Liver (tissue), 9 donors: ENCODE data around the gene PSMG3. TPM values are rescaled to one million over a fixed set of nuclear protein-coding genes. Genes with fewer than 3 reads are reported as not detected.

ENCODE experiments used
- DNase-seq: peaks from one replicate; pipeline ENCODE4 v3.0.0-alpha.2; 2017; ENCODE audit warnings: low spot score
- H3K27ac ChIP-seq, 2 donors: one replicate each; pipeline ENCODE4 v1.7.0; 2013; ENCODE audit warnings: inconsistent platforms in 2 of 2, low read length in 2 of 2, control low read depth in 1 of 2, low read depth in 1 of 2, mild to moderate bottlenecking in 1 of 2
- H3K27me3 ChIP-seq, 4 donors: one replicate each; pipeline versions ENCODE4 v1.6.1 to v1.7.0; 2013; ENCODE audit warnings: low read length in 3 of 4, inconsistent platforms in 1 of 4, mild to moderate bottlenecking in 1 of 4, moderate library complexity in 1 of 4; ENCODE audit not compliant: control insufficient read depth in 4 of 4, insufficient read depth in 4 of 4
- H3K36me3 ChIP-seq, 4 donors: one replicate each; pipeline versions ENCODE4 v1.6.1 to v1.7.0; 2013; ENCODE audit warnings: low read length in 3 of 4, mild to moderate bottlenecking in 3 of 4, low read depth in 1 of 4, moderate library complexity in 1 of 4; ENCODE audit not compliant: control insufficient read depth in 4 of 4, insufficient read depth in 3 of 4
- H3K4me1 ChIP-seq, 4 donors: one replicate each; pipeline versions ENCODE4 v1.6.1 to v1.7.0; 2013; ENCODE audit warnings: low read length in 3 of 4, mild to moderate bottlenecking in 3 of 4, moderate library complexity in 1 of 4; ENCODE audit not compliant: control insufficient read depth in 4 of 4, insufficient read depth in 4 of 4
- H3K4me3 ChIP-seq, 3 donors: one replicate each; pipeline versions ENCODE4 v1.6.1 to v1.7.0; 2013; ENCODE audit warnings: low read length in 3 of 3, control low read depth in 1 of 3, low read depth in 1 of 3, mild to moderate bottlenecking in 1 of 3
- H3K9ac ChIP-seq, 2 donors: one replicate each; pipeline ENCODE4 v1.7.0; 2013; ENCODE audit warnings: low read length in 2 of 2, mild to moderate bottlenecking in 2 of 2, moderate library complexity in 2 of 2, control low read depth in 1 of 2, low read depth in 1 of 2
- H3K9me3 ChIP-seq, 4 donors: one replicate each; pipeline versions ENCODE4 v1.6.1 to v1.7.0; 2013; ENCODE audit warnings: low read length in 3 of 4; ENCODE audit not compliant: control insufficient read depth in 4 of 4
- ATF3 ChIP-seq: IDR thresholded peaks from 2 replicates; pipeline ENCODE4 v1.6.1; 2016; ENCODE audit warnings: antibody characterized with exemption
- CTCF ChIP-seq: fragments of 150-350 bp; IDR thresholded peaks from 2 replicates; pipeline ENCODE4 v1.5.1; 2017; ENCODE audit warnings: improper control_type of control experiment, low read depth, low read length; ENCODE audit not compliant: missing input control
- EGR1 ChIP-seq, 2 donors: IDR thresholded peaks; 2 replicates each; pipeline ENCODE4 v1.6.1; 2016 to 2018; ENCODE audit warnings: antibody characterized with exemption in 2 of 2, low read depth in 2 of 2
- FOXA2 ChIP-seq: IDR thresholded peaks from 2 replicates; pipeline ENCODE4 v1.6.1; 2016; ENCODE audit warnings: antibody characterized with exemption
- HNF4A ChIP-seq, 2 donors: conservative IDR thresholded peaks; 2 replicates each; pipeline ENCODE4 v1.6.1; 2016; ENCODE audit warnings: antibody characterized with exemption in 2 of 2, mild to moderate bottlenecking in 2 of 2
- HNF4G ChIP-seq: IDR thresholded peaks from 2 replicates; pipeline ENCODE4 v1.6.1; 2016; ENCODE audit warnings: antibody characterized with exemption
- JUND ChIP-seq, 2 donors: IDR thresholded peaks; 2 replicates each; pipeline ENCODE4 v1.6.1; 2016; ENCODE audit warnings: antibody characterized with exemption in 2 of 2
- MAX ChIP-seq: IDR thresholded peaks from 2 replicates; pipeline ENCODE4 v1.6.1; 2016; ENCODE audit warnings: antibody characterized with exemption
- NR2F2 ChIP-seq: IDR thresholded peaks from 2 replicates; pipeline ENCODE4 v1.6.1; 2016; ENCODE audit warnings: antibody characterized with exemption
- RAD21 ChIP-seq, 2 donors: IDR thresholded peaks; 2 replicates each; pipeline ENCODE4 v1.6.1; 2016; ENCODE audit warnings: antibody characterized with exemption in 2 of 2, mild to moderate bottlenecking in 2 of 2
- RXRA ChIP-seq, 2 donors: IDR thresholded peaks; 2 replicates each; pipeline ENCODE4 v1.6.1; 2017 to 2018; ENCODE audit warnings: antibody characterized with exemption in 2 of 2, mild to moderate bottlenecking in 1 of 2
- SP1 ChIP-seq: IDR thresholded peaks from 2 replicates; pipeline ENCODE4 v1.6.1; 2018; ENCODE audit warnings: antibody characterized with exemption, mild to moderate bottlenecking
- TAF1 ChIP-seq: conservative IDR thresholded peaks from 2 replicates; pipeline ENCODE4 v1.6.1; 2016; ENCODE audit warnings: antibody characterized with exemption, mild to moderate bottlenecking
- ZBTB33 ChIP-seq: IDR thresholded peaks from 2 replicates; pipeline ENCODE4 v1.6.1; 2016; ENCODE audit warnings: antibody characterized with exemption
- WGBS: extraction: QIAGEN DNeasy Blood & Tissue Kit; methylation state at CpG from one replicate; pipeline ENCODE4 v1.1.7; 2013; 5-methylcytosine and 5-hydroxymethylcytosine counted together
- polyA plus RNA-seq, 2 donors: library from polyadenylated mRNA; stranded (reverse) in 1 of 2; unstranded in 1 of 2; fragments of 200-250 nt in 1 of 2; fragments of >200 nt in 1 of 2; fragmentation: Nextera tagmentation in 1 of 2; extraction: Ambion mirVana in 1 of 2; gene quantifications; one replicate each; pipeline versions ENCODE4 v1.2.1 to v1.2.3, GENCODE V29; 2013 to 2015
- total RNA-seq, 2 donors: library from RNA; depleted of rRNA; stranded (reverse); fragments of >200 nt; gene quantifications; one replicate each; pipeline ENCODE4 v1.2.3, GENCODE V29; 2014
- donor health status: healthy.
- donor health status: healthy.
- donor health status: healthy.
- donor health status: healthy.
- donor health status: healthy.

PSMG3 gene
- total and polyA plus RNA-seq, 4 donors, result 10.1 to 22.4 (median 15.7) TPM

- TF ChIP-seq FOXA2 (no peak), HNF4A (conservative IDR thresholded peaks at IDR 0.05) (no peak), RXRA (IDR thresholded peaks at IDR 0.05) (no peak), RAD21 (IDR thresholded peaks at IDR 0.05) (no peak), MAX (no peak), ZBTB33 (no peak), JUND (IDR thresholded peaks at IDR 0.05) (no peak), ATF3 (no peak), SP1 (no peak), NR2F2 (no peak), HNF4G (no peak), EGR1 (IDR thresholded peaks at IDR 0.05; ENCODE audit: low read depth in 2 of 2) (no peak)
- H3K9me3 ChIP-seq, result no peaks in the 10 kb centered on the region
- WGBS, result 89% methylated on average over 32 of the region's 32 CpGs
- H3K27ac ChIP-seq, result no peak overlapping the region
- H3K27me3 ChIP-seq, result no peaks in the 10 kb centered on the region
- no peak for DNase-seq
- no peaks in the 10 kb centered on the region for H3K36me3 ChIP-seq
- no peak overlapping the region for H3K4me3 ChIP-seq
- H3K4me1 ChIP-seq, result peaks cover 2 to 18% (median 10%) of the 10 kb centered on the region in 4 donors
- H3K9ac ChIP-seq, result no peak overlapping the region
Observed at GRCh38 chr7:1558841-1559625, 10.8 kb downstream of the PSMG3 start.

- no peak overlapping the region for H3K9ac ChIP-seq
- H3K4me1 ChIP-seq, result peaks cover 2 to 18% (median 10%) of the 10 kb centered on the region in 4 donors
Observed at GRCh38 chr7:1558181-1558811, 11.5 kb downstream of the PSMG3 start.

More at GRCh38 chr7:1558181-1558811, 11.5 kb downstream of the PSMG3 start:
- Histone ChIP-seq H3K27me3 (no peaks in the 10 kb centered on the region), H3K36me3 (no peaks in the 10 kb centered on the region), H3K4me3 (no peak overlapping the region), H3K9me3 (no peaks in the 10 kb centered on the region), H3K27ac (no peak overlapping the region)
- TF ChIP-seq CTCF (peak; percentile 3), RAD21 (IDR thresholded peaks at IDR 0.05) (peak in 1 of 2 donors; percentile 37), TAF1 (no peak)
- 73% methylated on average over 24 of the region's 24 CpGs for WGBS
- DNase-seq, result no peak
